ENCODE results near the gene RNF207. TPM values are rescaled to one million over a fixed set of nuclear protein-coding genes. Genes with fewer than 3 reads are reported as not detected.

The RNF207 gene
- total and polyA plus RNA-seq, 2 of the 8 experiments (the other 6 are each of a cell fraction or from before 2014, with no cell fraction given): 3.9 to 5.4 TPM

DNA sequence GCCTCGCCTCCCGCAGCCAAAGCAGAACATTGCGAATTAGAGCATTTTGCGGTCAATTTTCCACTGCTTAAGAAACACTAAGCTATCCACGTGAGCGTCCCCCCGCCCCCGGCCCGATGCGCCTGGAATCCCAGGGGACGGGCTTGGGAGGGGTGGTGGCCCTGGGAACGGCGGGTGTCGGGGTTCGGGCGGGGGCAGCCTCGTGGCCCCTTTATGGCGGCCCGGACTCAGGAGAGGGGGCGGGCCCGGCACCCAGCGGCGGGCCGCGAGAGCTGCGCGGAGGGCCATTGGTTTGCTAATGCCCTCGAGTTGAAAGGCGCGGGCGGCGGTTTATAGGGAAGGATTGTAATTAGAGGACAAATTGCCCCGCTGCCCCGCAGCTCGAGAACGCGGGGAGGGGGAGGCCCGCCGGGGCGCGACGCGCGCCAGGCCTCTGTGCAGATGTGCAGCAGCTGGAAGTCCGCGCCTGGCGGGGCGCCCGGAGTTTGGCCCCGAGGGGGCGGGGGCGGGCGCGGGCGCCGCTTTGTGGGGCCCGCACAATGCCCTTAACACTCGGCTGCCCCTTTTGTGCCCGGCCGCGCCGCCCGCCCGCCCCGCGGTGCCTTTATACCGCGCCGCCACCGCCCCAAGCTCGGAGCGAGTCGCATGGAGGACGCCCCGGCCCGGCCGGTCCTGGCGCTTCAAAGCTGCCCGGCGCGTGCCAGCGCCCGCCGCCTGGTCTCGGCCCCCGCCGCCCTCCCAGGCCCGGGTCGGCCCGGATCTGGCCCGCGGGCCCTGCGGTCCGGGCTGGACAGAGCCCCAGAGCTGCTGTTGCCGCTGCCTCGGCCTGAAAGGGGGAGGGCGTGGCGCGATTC lies 36.2 kb downstream of the RNF207 start:
- no peak overlapping the region for H2AK5ac ChIP-seq (ENCODE audit: low read depth, low read length)
- peaks cover 2 to 12% (median 7%) of the 10 kb centered on the region in 4 experiments; a peak in 5 of 7 replicates for H3K27me3 ChIP-seq (replicated peaks in 1 of 4; ENCODE audit: control insufficient read depth in 3 of 4, extremely low read depth in 1 of 4, insufficient read depth in 3 of 4, low read length in 3 of 4)
- no peak overlapping the region for H2AFZ ChIP-seq (ENCODE audit: low read length)
- POLR2A ChIA-PET (ENCODE audit: partially characterized antibody): interaction anchor here (0.5 to 3.4 kb wide), 15 partner anchors 7 to 196 kb away, joined by 3 to 13 read pairs (median 4); partner anchors contain the start of genes RNF207 and RPL22
- 1% methylated on average over 38 of the region's 99 CpGs; no CpG with 5 or more reads in 1 of the 2 experiments for WGBS, 2 experiments (ENCODE audit: extremely low coverage in 1 of 2, insufficient coverage in 1 of 2, insufficient read length in 1 of 2, insufficient replicate concordance in 2 of 2, low coverage in 1 of 2, low lambda C conversion rate in 2 of 2, missing lambda C conversion rate in 1 of 2)
- peak overlapping the region in 3 of 4 experiments; percentile 4 to 50 (median 45); a peak in 5 of 7 replicates for H3K9ac ChIP-seq (replicated peaks in 1 of 4; ENCODE audit: extremely low read depth in 1 of 4, low read depth in 3 of 4, low read length in 3 of 4)
- H3K4me2 ChIP-seq (ENCODE audit: insufficient read depth in 1 of 2, low read depth in 2 of 2, low read length in 2 of 2): peak overlapping the region; percentile 87 to 89
- DNase-seq (ENCODE audit: low read depth in 1 of 2, low spot score in 2 of 2) (peak in 1 of 2 experiments; percentile 87), FAIRE-seq (no peak)
- H3K14ac ChIP-seq (ENCODE audit: insufficient read length): no peak overlapping the region
- H3K36me3 ChIP-seq (ENCODE audit: control insufficient read depth in 2 of 4, insufficient read depth in 4 of 4, low read length in 3 of 4): no peaks in the 10 kb centered on the region
- peaks cover 18 to 47% (median 40%) of the 10 kb centered on the region in 4 experiments for H3K4me1 ChIP-seq (replicated peaks in 1 of 4; ENCODE audit: control insufficient read depth in 3 of 4, insufficient read depth in 4 of 4, low read length in 3 of 4)
- CTCF ChIA-PET (ENCODE audit: partially characterized antibody): interaction anchor here (1.0 to 19.1 kb wide), 13 partner anchors 11 to 197 kb away, joined by 3 to 353 read pairs (median 4); partner anchors contain the start of genes RNF207 and RPL22
- no peak overlapping the region for H2BK15ac ChIP-seq (ENCODE audit: low read length)
- no peaks in the 10 kb centered on the region for H3K9me3 ChIP-seq (ENCODE audit: insufficient read depth in 2 of 2, low read depth in 1 of 2, low read length in 1 of 2)
- no peak overlapping the region for H3K4ac ChIP-seq (replicated peaks; ENCODE audit: insufficient read length, low read depth, low read length)
- H2BK12ac ChIP-seq (ENCODE audit: low read depth, low read length): peak overlapping the region; percentile 95; the same call in 1 of the 2 replicates
- peak overlapping the region; percentile 62 for H4K5ac ChIP-seq (ENCODE audit: insufficient read length, low read depth, low read length)
- H4K20me1 ChIP-seq (replicated peaks in 1 of 2; ENCODE audit: control insufficient read depth in 1 of 2, insufficient read depth in 2 of 2, low read length in 2 of 2): peaks cover 2 to 6% of the 10 kb centered on the region in 2 experiments
- peak overlapping the region; percentile 83 for H4K91ac ChIP-seq (replicated peaks; ENCODE audit: insufficient read length, low read length)
- H3K27ac ChIP-seq (ENCODE audit: low read depth, low read length): no peak overlapping the region
- peak overlapping the region in 2 of 4 experiments; percentile 59 to 91; a peak in 5 of 8 replicates for H3K4me3 ChIP-seq (ENCODE audit: extremely low read depth in 1 of 4, insufficient read depth in 2 of 4, low read depth in 3 of 4, low read length in 4 of 4)
- H2BK120ac ChIP-seq (replicated peaks; ENCODE audit: low read depth, low read length): no peak overlapping the region
- H3K23ac ChIP-seq (ENCODE audit: insufficient read length): no peak overlapping the region
- H4K8ac ChIP-seq (ENCODE audit: extremely low read depth, insufficient read depth, low read length): peak overlapping the region; percentile 95; the same call in 1 of the 2 replicates
- H3K23me2 ChIP-seq (ENCODE audit: low read depth, low read length): peaks cover 16% of the 10 kb centered on the region; the same call in 1 of the 2 replicates
- H3K56ac ChIP-seq (replicated peaks; ENCODE audit: insufficient read length, low read depth, low read length): no peak overlapping the region
- no peak overlapping the region for H2BK20ac ChIP-seq (ENCODE audit: low read length)
- peak overlapping the region; percentile 99; the same call in 1 of the 2 replicates for H3K18ac ChIP-seq (ENCODE audit: extremely low read depth, low read length)
- peak overlapping the region; percentile 84; the same call in 1 of the 2 replicates for H2BK5ac ChIP-seq (ENCODE audit: low read depth, low read length)
- no peaks in the 10 kb centered on the region for H3K79me1 ChIP-seq (ENCODE audit: low read depth, low read length)
- no peaks in the 10 kb centered on the region; a peak in 1 of 4 replicates for H3K79me2 ChIP-seq (ENCODE audit: control insufficient read depth in 1 of 2, insufficient read depth in 2 of 2, low read length in 2 of 2)
- TF ChIP-seq RNF2 (IDR thresholded peaks at IDR 0.05; ENCODE audit: borderline replicate concordance, low read depth, low read length, missing control alignments, poor library complexity, severe bottlenecking) (peak; percentile 41), YY1 (IDR thresholded peaks at IDR 0.05; ENCODE audit: low read depth, low read length) (peak; percentile 81), EZH2 (IDR thresholded peaks at IDR 0.05; ENCODE audit: low read depth, low read length, severe bottlenecking) (no peak), GABPA (IDR thresholded peaks at IDR 0.05; ENCODE audit: borderline replicate concordance, insufficient read depth, low read length) (no peak), POLR2AphosphoS5 (IDR thresholded peaks at IDR 0.05; ENCODE audit: low read depth, low read length) (no peak), NRF1 (IDR thresholded peaks at IDR 0.05; ENCODE audit: low read depth, low read length) (no peak), POLR2A (IDR thresholded peaks at IDR 0.05; ENCODE audit: control extremely low read depth in 1 of 2, low read depth in 2 of 2, low read length in 2 of 2) (no peak), TEAD4 (IDR thresholded peaks at IDR 0.05; ENCODE audit: low read depth, low read length) (0 out of 2 replicates have a peak, but pooled peaks have one; percentile 10), CHD1 (IDR thresholded peaks at IDR 0.05; ENCODE audit: low read depth, low read length) (no peak), SUZ12 (IDR thresholded peaks at IDR 0.05; ENCODE audit: low read length) (no peak), KDM1A (IDR thresholded peaks at IDR 0.05; ENCODE audit: borderline replicate concordance, low read length) (peak; percentile 42; the same call in 1 of the 2 replicates)
